NB4 (cell line): ENCODE measurements around the gene BARX2.

Experiments used
- DNase-seq: peaks from one replicate; pipeline ENCODE4 v3.0.0; 2010; ENCODE audit warnings: low read depth
- H3K4me3 ChIP-seq: one replicate; pipeline ENCODE4 v1.5.1; 2011; ENCODE audit warnings: mild to moderate bottlenecking, low read depth, low read length, moderate library complexity
- MYC ChIP-seq: IDR thresholded peaks from 2 replicates; pipeline ENCODE4 v1.6.1; 2011; ENCODE audit warnings: low read depth, low read length
- POLR2A ChIP-seq: IDR thresholded peaks from 2 replicates; pipeline ENCODE4 v1.6.1; 2011; ENCODE audit warnings: mild to moderate bottlenecking; ENCODE audit not compliant: insufficient read length; ENCODE audit errors: extremely low read depth
- TF ChIP-seq, protein P1 (sequence below): IDR thresholded peaks from 2 replicates; pipeline ENCODE4 v1.6.1; 2011; ENCODE audit warnings: low read depth, low read length
- TF ChIP-seq, protein P2 (sequence below): IDR thresholded peaks from one replicate; pipeline ENCODE4 v1.5.1; 2012; ENCODE audit warnings: low read depth, low read length

BARX2 gene

DNA sequence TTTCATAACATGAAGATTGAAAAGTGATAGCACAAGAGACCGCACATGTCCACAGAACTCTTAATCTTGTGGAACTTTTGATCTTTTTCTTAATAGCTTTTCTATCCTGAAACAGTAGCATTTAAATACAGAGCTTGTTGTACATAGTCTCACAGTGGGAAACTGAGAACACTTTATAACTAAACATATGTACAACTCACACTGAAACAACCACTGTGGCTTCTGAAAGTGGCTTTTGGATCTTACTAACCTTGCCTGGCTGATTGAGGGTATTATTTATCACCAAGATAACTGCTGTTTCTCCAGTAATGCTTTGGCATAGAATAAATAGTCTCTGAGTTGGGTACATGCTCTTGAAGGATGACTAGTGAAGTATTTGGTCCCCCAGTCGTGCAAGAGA lies 10.2 kb downstream of the BARX2 start:
- no peak for DNase-seq
- TF ChIP-seq, protein P1, sequence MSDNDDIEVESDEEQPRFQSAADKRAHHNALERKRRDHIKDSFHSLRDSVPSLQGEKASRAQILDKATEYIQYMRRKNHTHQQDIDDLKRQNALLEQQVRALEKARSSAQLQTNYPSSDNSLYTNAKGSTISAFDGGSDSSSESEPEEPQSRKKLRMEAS: no peak
- no peak for TF ChIP-seq POLR2A
- TF ChIP-seq MYC: no peak
- H3K4me3 ChIP-seq: no peak overlapping the region

DNA sequence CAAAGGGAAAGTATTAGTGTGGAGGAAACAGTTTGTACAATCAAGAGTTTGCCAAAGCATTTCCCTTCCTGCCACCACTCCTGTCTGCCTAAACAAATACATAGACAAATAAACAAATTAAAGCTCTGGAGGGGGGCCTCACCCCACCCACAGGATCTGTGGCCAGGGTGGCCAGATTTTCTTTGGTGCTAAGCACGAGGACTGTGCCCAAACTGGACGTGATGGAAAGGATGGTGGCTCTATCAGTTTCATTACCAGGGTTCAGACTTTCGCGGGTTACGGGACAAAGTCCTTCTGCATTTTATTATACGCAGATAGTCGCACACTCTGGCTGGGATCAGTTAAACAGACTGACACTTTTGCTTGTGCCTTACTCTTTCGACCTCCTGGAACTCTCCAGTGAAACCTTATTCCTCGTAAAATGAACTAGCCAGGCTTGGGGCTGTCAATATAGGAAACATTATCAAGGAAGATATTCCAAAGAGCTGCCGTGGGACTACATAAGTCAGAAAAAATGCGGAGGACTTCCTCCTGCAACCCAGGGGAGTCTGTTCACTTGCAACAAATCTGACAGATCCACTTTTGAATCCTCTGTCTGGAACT lies 11.2 kb downstream of the BARX2 start:
- DNase-seq: no peak

GRCh38 chr11:129387434-129387833 lies 11.8 kb downstream of the BARX2 start:
- TF ChIP-seq MYC (no peak), POLR2A (no peak)
- TF ChIP-seq, protein P1: no peak
- TF ChIP-seq, protein P2, sequence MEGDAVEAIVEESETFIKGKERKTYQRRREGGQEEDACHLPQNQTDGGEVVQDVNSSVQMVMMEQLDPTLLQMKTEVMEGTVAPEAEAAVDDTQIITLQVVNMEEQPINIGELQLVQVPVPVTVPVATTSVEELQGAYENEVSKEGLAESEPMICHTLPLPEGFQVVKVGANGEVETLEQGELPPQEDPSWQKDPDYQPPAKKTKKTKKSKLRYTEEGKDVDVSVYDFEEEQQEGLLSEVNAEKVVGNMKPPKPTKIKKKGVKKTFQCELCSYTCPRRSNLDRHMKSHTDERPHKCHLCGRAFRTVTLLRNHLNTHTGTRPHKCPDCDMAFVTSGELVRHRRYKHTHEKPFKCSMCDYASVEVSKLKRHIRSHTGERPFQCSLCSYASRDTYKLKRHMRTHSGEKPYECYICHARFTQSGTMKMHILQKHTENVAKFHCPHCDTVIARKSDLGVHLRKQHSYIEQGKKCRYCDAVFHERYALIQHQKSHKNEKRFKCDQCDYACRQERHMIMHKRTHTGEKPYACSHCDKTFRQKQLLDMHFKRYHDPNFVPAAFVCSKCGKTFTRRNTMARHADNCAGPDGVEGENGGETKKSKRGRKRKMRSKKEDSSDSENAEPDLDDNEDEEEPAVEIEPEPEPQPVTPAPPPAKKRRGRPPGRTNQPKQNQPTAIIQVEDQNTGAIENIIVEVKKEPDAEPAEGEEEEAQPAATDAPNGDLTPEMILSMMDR: no peak
- DNase-seq: no peak
- no peak overlapping the region for H3K4me3 ChIP-seq

More for the DNA sequence above, 11.2 kb downstream of the BARX2 start:
- TF ChIP-seq, protein P2: no peak
- TF ChIP-seq MYC (no peak), POLR2A (no peak)
- TF ChIP-seq, protein P1: no peak
- H3K4me3 ChIP-seq: no peak overlapping the region

GRCh38 chr11:129388824-129389223 lies 13.2 kb downstream of the BARX2 start:
- TF ChIP-seq, protein P2: no peak
- TF ChIP-seq MYC (no peak), POLR2A (no peak)
- TF ChIP-seq, protein P1: no peak
- no peak for DNase-seq
- no peak overlapping the region for H3K4me3 ChIP-seq

DNA sequence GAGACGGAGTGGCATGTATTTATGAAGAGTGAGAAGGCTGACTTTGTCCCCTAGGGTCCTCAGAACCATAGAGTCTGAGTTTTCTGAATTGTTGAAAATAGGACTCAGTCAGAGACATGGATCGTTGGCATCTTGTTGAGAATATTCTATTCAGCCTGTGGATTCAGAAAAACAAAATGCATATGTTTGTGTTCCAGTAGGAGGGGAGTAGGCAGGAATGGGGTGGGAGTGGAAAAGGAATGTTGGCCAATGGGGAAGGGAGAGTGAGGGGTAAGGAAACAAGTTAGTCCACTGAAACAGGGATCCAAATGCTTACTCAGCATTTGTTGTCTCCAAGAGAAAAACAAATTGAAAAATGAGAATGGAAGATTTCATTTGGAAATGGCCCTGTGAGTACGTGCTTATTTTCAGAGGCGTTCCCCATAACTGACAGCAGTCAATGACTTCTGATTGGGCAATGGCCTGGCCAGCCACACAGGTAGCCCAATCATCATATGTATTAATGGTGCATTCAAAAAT lies 14.7 kb downstream of the BARX2 start:
- DNase-seq: no peak
- TF ChIP-seq MYC (no peak), POLR2A (no peak)
- TF ChIP-seq, protein P2: no peak
- TF ChIP-seq, protein P1: no peak
- no peak overlapping the region for H3K4me3 ChIP-seq

DNA sequence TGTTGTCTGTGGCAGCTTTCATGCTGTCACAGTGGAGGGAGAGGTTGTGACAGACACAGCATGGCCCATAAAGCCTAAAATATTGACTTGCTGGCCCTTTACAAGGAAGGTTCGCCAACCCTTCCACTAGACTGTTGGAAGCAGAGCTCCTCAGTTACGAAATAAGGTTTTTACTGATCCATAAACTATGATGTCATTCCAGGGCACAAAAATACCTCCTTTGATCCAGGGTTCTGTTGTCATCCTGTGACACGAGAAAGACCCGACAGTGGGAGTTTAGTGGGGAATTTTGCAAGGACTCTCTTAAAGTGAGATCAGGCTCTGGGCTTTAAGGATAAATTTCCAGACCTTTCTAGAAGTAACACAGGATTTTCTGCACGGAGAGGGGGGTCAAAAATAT lies 15.7 kb downstream of the BARX2 start:
- TF ChIP-seq POLR2A (no peak), MYC (no peak)
- TF ChIP-seq, protein P1: no peak
- TF ChIP-seq, protein P2: no peak
- no peak for DNase-seq
- no peak overlapping the region for H3K4me3 ChIP-seq
